GM21576 (cell line): ENCODE results near the gene TMEM164.

Experiments used
- ATAC-seq: cut with Tn5 transposase; IDR thresholded peaks from one replicate; pipeline ENCODE4 v1.9.1; 2021; ENCODE audit warnings: mild to moderate bottlenecking, moderate library complexity; ENCODE audit not compliant: unreplicated experiment

The TMEM164 gene

DNA sequence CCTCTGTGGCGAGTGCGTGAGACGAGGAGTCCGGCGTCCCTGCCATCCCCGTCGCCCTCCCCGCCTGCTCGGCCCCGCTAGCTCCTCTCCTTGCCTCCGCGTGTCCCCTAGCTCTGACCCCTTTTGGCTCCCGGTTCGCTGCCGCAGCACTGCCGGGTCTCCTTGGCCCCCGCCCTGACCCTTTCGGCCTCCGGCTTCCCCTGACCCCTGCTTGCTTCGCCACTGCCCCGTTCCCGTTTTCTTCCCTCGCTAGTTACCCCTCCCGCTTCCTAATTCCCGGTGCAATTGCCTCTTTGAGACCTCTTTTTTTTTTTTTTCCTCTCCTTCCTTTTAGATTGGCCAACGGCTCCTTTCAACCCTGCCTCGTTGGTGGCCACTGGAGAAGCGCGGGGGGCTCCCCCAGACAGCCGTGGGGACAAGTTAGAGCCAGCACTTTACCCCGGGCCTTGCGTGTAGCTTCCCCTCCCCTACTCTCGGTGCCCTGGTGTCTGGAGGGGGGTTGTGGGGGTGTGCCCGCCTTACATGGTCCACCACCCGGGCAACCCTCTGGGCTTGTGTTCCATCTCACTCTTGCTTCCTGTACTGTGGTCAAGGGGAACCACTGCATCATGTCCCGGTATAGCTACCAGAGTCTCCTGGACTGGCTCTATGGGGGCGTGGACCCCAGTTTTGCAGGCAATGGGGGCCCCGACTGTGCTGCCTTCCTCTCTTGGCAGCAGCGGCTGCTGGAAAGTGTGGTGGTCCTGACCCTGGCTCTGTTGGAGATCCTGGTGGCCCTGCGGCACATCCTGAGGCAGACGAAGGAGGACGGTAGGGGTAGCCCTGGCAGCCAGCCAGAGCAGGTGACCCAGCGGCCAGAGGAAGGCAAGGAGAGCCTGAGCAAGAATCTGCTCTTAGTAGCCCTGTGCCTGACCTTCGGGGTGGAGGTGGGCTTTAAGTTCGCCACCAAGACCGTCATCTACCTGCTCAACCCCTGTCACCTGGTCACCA, 548 bp downstream of the TMEM164 start:
- ATAC-seq, result peak; percentile 12

DNA sequence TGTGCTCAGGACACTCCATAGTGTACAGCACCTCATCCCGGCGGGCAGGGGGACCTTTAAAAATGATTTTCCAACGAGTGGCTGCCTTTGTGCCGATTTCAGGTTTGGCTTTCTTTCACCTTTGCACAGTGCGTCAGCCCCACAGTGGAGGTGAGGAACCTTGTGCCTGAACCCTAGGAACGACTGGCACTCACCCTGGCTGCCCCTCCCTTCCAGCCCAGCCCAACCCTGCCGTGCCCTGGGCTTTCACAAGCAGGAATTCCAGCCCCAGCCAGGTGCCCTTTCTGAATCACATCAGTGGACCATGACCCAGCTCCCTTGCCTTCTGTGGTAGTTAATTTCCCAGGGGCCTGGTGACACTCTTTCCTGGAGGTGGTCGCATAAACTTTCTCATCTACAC, 1.3 kb downstream of the TMEM164 start:
- no peak for ATAC-seq

GRCh38 chrX:110004731-110005369, 1.9 kb downstream of the TMEM164 start:
- ATAC-seq, result no peak

- no peak for ATAC-seq
These were observed 3.2 kb downstream of the TMEM164 start for GRCh38 chrX:110006161-110006560.

DNA sequence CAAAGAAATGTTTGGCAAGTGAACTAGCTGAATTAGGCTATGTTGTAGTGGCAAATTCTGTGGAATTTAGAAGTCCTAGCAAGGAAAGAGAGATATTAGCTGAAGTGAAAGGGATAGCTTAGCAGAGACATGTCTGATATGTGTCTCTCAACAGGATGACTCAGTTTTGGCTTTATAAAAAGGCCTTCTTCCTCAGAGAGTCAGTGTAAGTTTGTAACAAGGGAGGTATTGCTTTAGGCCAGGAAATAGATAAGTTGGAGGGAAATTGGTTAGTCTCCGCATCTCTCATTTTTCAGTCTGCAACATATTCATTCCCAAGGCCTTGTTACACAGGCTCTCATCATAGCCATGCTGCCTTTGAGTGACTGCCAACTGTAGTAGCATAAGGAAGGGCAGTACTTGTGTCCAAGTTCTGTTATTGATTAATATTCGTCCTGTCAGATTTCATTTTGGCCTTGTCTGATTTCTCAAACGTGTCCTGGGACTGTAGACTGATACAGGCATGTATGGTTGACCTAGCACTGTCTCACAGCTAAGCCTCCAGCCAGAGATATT, 4.0 kb downstream of the TMEM164 start:
- no peak for ATAC-seq

- no peak for ATAC-seq
These were observed 5.2 kb downstream of the TMEM164 start for GRCh38 chrX:110008011-110008635.

- ATAC-seq, result no peak
These were observed 10.0 kb downstream of the TMEM164 start for GRCh38 chrX:110012818-110013485.

DNA sequence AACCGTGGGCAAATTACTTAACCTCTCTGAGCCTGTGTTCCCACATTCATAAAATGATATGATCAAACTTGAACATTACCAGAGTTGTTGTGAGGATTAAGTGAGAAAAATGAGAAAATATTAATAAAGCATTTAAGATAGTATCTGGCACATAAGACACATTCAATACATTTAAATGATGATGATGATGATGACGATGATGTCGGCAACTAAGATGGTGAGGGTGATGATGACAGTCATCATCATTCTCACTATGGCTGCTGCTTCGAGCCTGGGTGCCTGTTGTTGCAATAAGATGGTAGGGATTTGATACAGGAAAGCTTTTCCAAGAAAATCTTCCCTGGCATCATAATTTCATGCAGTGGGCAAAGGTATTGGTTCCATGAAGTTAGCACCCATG, 11.1 kb downstream of the TMEM164 start:
- ATAC-seq, result no peak

GRCh38 chrX:110015032-110015431, 12.1 kb downstream of the TMEM164 start:
- no peak for ATAC-seq

GRCh38 chrX:110015915-110016314, 13.0 kb downstream of the TMEM164 start:
- ATAC-seq, result no peak

DNA sequence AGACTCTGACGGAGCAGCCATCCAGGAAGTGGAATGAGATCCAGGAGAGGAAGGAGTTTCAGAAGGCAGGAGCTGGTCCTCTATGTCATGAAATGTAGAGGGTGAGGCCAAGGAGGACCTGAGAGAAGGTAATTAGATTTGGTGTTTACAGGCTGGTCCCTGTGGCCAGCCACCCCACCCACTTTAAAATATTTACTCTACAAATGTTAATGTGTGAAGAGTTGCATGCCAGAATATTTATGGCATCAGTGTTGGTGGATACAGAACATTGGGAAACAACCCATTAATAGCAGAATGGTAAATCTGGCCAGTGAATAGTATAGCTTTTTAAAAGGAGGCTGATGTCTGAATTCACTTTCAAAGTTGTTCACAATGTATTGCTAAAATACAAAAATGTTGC, 17.6 kb downstream of the TMEM164 start:
- ATAC-seq, result no peak

DNA sequence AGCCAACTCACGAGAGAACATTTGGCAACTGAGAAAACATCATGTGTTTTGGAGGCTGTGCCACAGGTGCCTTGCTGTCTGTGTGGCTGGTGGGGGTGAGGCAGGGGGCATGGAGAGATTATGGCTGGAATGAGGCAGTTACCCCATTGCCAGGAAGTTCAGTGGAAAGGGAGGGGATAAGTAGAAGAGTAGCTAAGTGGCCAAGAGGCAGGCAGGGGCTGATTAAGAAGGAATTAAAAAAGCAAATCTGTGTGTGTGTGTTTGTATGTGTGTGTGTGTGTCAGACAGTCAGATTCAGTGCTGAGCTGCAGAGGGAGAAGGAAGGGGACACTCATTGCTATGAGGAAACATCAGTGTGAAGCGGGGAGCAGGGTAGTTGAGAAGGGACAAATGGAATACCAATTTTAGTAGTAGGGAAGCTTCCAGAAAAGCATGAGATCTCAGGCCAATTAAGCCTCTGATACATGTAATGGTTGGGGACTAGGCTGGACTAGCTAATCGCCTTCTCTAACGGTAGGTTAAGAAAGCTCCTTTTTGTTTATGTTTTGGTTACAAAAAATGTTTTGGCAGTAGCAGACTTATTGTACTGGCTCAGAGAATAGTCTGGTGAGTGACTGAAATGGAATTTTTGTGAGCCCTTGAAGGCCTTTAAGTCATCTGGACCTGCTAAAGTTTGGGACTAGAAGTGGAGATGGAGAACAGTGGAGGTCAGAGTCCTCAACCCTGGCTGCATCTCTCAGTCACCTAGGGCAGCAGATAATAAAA, 18.5 kb downstream of the TMEM164 start:
- no peak for ATAC-seq

DNA sequence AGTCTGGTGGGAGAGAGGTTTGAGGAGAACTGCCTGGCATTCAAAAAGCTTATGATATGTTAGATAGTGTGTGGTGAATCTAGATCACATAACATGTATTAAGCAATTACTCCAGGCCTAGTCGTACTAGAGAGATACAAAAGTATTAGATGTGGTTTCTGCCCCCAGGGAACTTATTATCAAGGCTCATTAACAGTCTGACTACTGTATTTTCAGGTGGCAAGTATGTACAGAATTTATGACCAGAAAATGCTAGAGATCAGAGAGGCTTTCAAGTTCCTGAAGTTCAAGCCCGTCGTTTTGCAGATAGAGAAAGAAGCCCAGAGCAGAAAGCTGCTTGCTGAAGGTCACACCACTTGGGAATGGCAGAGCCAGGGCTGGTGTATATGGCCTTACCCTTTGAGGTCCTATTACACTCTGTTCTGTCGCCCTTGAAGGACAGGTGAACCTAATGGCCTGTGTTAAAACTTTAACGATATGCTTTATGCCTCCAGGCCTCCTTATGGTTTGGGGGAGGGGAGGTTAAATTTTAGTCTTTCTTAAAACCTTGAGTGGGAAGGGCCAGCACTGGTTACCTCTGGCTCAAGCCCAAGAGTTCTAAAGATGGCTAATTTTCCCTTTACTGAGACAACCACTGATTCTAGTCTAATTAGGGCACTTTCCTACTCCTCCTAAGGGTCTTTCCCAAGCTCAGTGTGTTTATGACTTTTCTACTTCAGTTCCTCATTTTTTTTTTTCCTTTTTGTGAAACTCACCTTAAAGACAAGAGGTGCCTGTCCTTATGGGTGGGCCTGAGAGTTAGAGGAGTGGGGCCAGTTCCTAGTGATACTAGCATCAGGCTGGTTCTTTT, 19.9 kb downstream of the TMEM164 start:
- ATAC-seq, result no peak

- ATAC-seq, result no peak
These were observed 22.5 kb downstream of the TMEM164 start for GRCh38 chrX:110025395-110025794.

- ATAC-seq, result no peak
These were observed 23.4 kb downstream of the TMEM164 start for GRCh38 chrX:110026099-110026844.

- ATAC-seq, result no peak
These were observed 29.7 kb downstream of the TMEM164 start for GRCh38 chrX:110032534-110033147.

GRCh38 chrX:110034036-110034435, 31.1 kb downstream of the TMEM164 start:
- ATAC-seq, result no peak
